HepG2 (cell line): ENCODE results near the gene KRT10. TPM values are rescaled to one million over a fixed set of nuclear protein-coding genes. Genes with fewer than 3 reads are reported as not detected.

ENCODE experiments used
- ELF1 ChIP-seq: sonication (generic); formaldehyde crosslinking; IDR thresholded peaks from 2 replicates; pipeline ENCODE4 v1.4.0; 2020; ENCODE audit warnings: missing genetic modification reagents
- JUNB ChIP-seq: sonication (generic); formaldehyde crosslinking; IDR thresholded peaks from 2 replicates; pipeline ENCODE4 v1.8.0; 2022; ENCODE audit warnings: missing genetic modification reagents, mild to moderate bottlenecking, borderline replicate concordance
- KMT2A ChIP-seq: sonication (generic); formaldehyde crosslinking; IDR thresholded peaks from 2 replicates; pipeline ENCODE4 v1.4.0; 2020; ENCODE audit warnings: missing genetic modification reagents
- MTA3 ChIP-seq: sonication (generic); formaldehyde crosslinking; IDR thresholded peaks from 2 replicates; pipeline ENCODE4 v1.4.0; 2020; ENCODE audit warnings: missing genetic modification reagents
- NBN ChIP-seq: fragments of 450-650 bp; conservative IDR thresholded peaks from 2 replicates; pipeline ENCODE4 v1.6.1; 2017
- NPAS2 ChIP-seq: sonication (generic); formaldehyde crosslinking; IDR thresholded peaks from 2 replicates; pipeline ENCODE4 v1.8.0; 2022; ENCODE audit warnings: mild to moderate bottlenecking, missing genetic modification reagents, borderline replicate concordance
- RARG ChIP-seq: sonication (generic); formaldehyde crosslinking; IDR thresholded peaks from 2 replicates; pipeline ENCODE4 v1.4.0; 2020; ENCODE audit warnings: low read depth, mild to moderate bottlenecking, missing genetic modification reagents
- RFX3 ChIP-seq: IDR thresholded peaks from 2 replicates; pipeline ENCODE4 v1.6.1; 2016; ENCODE audit warnings: missing biosample characterization, missing genetic modification reagents
- SIX4 ChIP-seq: sonication (generic); formaldehyde crosslinking; IDR thresholded peaks from 2 replicates; pipeline ENCODE4 v1.4.0; 2020; ENCODE audit warnings: missing genetic modification reagents
- SNAI1 ChIP-seq: sonication (generic); formaldehyde crosslinking; IDR thresholded peaks from 2 replicates; pipeline ENCODE4 v1.5.0; 2020; ENCODE audit warnings: mild to moderate bottlenecking, missing genetic modification reagents, borderline replicate concordance
- TAF1 ChIP-seq: sonication (generic); formaldehyde crosslinking; IDR thresholded peaks from 2 replicates; pipeline ENCODE4 v1.4.0; 2020; ENCODE audit warnings: missing genetic modification reagents
- TEAD2 ChIP-seq: sonication (generic); formaldehyde crosslinking; IDR thresholded peaks from 2 replicates; pipeline ENCODE4 v1.9.0; 2021; ENCODE audit warnings: missing genetic modification reagents
- XRCC5 ChIP-seq: fragments of 200-400 bp; formaldehyde crosslinking; optimal IDR thresholded peaks from 2 replicates; pipeline ENCODE3; 2017; ENCODE audit warnings: mild to moderate bottlenecking, low read length
- ZBTB21 ChIP-seq: sonication (generic); formaldehyde crosslinking; IDR thresholded peaks from 2 replicates; pipeline ENCODE4 v1.4.0; 2020; ENCODE audit warnings: missing genetic modification reagents
- ZFP82 ChIP-seq: sonication (generic); formaldehyde crosslinking; IDR thresholded peaks from 2 replicates; pipeline ENCODE4 v1.5.1; 2020; ENCODE audit warnings: mild to moderate bottlenecking, missing genetic modification reagents, borderline replicate concordance
- ZNF224 ChIP-seq: sonication (generic); formaldehyde crosslinking; IDR thresholded peaks from 2 replicates; pipeline ENCODE4 v1.5.0; 2020; ENCODE audit warnings: mild to moderate bottlenecking, missing genetic modification reagents
- ZNF367 ChIP-seq: sonication (generic); formaldehyde crosslinking; IDR thresholded peaks from 2 replicates; pipeline ENCODE4 v1.4.0; 2020; ENCODE audit warnings: missing genetic modification reagents, borderline replicate concordance
- ZNF570 ChIP-seq: sonication (generic); formaldehyde crosslinking; IDR thresholded peaks from 2 replicates; pipeline ENCODE4 v1.4.0; 2020; ENCODE audit warnings: mild to moderate bottlenecking, missing genetic modification reagents, borderline replicate concordance
- ZNF713 ChIP-seq: sonication (generic); formaldehyde crosslinking; IDR thresholded peaks from 2 replicates; pipeline ENCODE4 v1.4.0; 2020; ENCODE audit warnings: mild to moderate bottlenecking, missing genetic modification reagents
- ZNF773 ChIP-seq: sonication (generic); formaldehyde crosslinking; IDR thresholded peaks from 2 replicates; pipeline ENCODE4 v1.4.0; 2020; ENCODE audit warnings: missing genetic modification reagents, borderline replicate concordance
- ZNF839 ChIP-seq: sonication (generic); formaldehyde crosslinking; IDR thresholded peaks from 2 replicates; pipeline ENCODE4 v1.4.0; 2020; ENCODE audit warnings: missing genetic modification reagents, mild to moderate bottlenecking, borderline replicate concordance
- polyA plus RNA-seq, 8 experiments: library from polyadenylated mRNA; depleted of rRNA in 3 of 8; stranded (reverse) in 7 of 8; unstranded in 1 of 8; fragments of >200 nt; fragmentation: Illumina TruSeq in 4 of 8; extraction: Trizol in 4 of 8; gene quantifications; 2 replicates each; pipeline versions ENCODE4 v1.2.1 to v1.2.3, GENCODE V29; 2011 to 2016; ENCODE audit warnings: low read depth in 4 of 8, missing spikeins in 1 of 8, mixed read lengths in 1 of 8; ENCODE audit not compliant: insufficient read depth in 1 of 8
- total RNA-seq, 5 experiments: library from RNA; depleted of rRNA; stranded (reverse); fragments of >200 nt; fragmentation: Illumina TruSeq; extraction: Trizol; gene quantifications; 2 replicates each; pipeline ENCODE4 v1.2.3, GENCODE V29; 2016; ENCODE audit warnings: low read depth in 1 of 5
- TF ChIP-seq, protein P1 (sequence below): sonication (generic); formaldehyde crosslinking; IDR thresholded peaks from 2 replicates; pipeline ENCODE4 v1.4.0; 2020; ENCODE audit warnings: missing genetic modification reagents
- TF ChIP-seq, protein P2 (sequence below): sonication (generic); formaldehyde crosslinking; IDR thresholded peaks from 2 replicates; pipeline ENCODE4 v1.8.1; 2023; ENCODE audit warnings: mild to moderate bottlenecking, moderate library complexity, missing genetic modification reagents
- TF ChIP-seq, protein P3 (sequence below): fragments of 450-650 bp; IDR thresholded peaks from 2 replicates; pipeline ENCODE4 v1.6.1; 2017
- TF ChIP-seq, protein P4 (sequence below): sonication (generic); formaldehyde crosslinking; IDR thresholded peaks from 2 replicates; pipeline ENCODE4 v1.5.1; 2020; ENCODE audit warnings: missing genetic modification reagents, mild to moderate bottlenecking, borderline replicate concordance
- TF ChIP-seq, protein P5 (sequence below): sonication (generic); formaldehyde crosslinking; IDR thresholded peaks from 2 replicates; pipeline ENCODE4 v1.8.0; 2022; ENCODE audit warnings: mild to moderate bottlenecking, missing genetic modification reagents, moderate library complexity

KRT10 gene
- total and polyA plus RNA-seq, 2 of the 13 experiments (the other 11 are each of a cell fraction or from before 2014, with no cell fraction given): 25.1 to 27.5 TPM

DNA sequence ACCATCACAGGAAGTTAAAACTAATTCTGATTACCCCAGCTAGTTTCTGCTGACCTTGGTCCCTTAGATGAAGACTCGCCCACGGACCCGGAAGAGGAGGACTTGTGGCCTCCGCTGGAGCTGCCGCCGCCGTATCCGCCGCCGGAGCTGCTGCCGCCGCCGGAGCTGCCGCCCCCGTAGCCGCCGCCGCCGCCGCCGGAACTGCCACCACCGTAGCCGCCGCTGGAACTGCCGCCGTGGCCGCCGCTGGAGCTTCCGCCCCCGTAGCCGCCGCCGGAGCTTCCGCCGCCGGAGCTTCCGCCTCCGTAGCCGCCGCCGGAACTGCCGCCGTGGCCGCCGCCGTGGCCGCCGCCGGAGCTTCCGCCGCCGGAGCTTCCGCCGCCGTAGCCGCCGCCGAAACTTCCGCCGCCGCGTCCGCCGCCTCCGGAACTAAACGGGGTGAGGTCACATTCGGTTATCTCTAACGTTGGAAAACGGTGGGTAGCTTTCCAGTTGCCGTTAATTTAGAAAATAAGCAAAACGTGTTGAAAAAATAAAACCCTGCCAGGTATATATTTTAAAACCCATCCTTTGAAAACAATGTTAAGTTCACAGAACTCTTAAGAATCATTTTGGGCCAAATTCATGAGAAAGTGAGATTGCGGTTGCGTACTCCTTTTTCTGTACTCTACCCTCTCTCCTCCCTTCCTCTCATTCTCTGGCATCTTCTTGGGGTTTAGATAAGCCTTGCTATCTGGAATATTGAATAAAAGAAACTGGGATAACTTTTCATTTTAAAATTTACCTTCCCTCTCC lies 3.5 kb downstream of the KRT10 start (continued):
- no peak for TF ChIP-seq TEAD2 (CRISPR knock-in tag)
- peak; percentile 64 for TF ChIP-seq TAF1 (CRISPR knock-in tag)
- no peak for TF ChIP-seq RFX3 (CRISPR knock-in tag)
- TF ChIP-seq MTA3: no peak
- TF ChIP-seq, protein P1, sequence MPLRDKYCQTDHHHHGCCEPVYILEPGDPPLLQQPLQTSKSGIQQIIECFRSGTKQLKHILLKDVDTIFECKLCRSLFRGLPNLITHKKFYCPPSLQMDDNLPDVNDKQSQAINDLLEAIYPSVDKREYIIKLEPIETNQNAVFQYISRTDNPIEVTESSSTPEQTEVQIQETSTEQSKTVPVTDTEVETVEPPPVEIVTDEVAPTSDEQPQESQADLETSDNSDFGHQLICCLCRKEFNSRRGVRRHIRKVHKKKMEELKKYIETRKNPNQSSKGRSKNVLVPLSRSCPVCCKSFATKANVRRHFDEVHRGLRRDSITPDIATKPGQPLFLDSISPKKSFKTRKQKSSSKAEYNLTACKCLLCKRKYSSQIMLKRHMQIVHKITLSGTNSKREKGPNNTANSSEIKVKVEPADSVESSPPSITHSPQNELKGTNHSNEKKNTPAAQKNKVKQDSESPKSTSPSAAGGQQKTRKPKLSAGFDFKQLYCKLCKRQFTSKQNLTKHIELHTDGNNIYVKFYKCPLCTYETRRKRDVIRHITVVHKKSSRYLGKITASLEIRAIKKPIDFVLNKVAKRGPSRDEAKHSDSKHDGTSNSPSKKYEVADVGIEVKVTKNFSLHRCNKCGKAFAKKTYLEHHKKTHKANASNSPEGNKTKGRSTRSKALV (CRISPR knock-in tag): peak; percentile 19; the same call in 1 of the 2 replicates
- TF ChIP-seq ZNF773 (CRISPR knock-in tag): no peak
- TF ChIP-seq RARG (CRISPR knock-in tag): no peak
- TF ChIP-seq NBN: no peak
- TF ChIP-seq, protein P2, sequence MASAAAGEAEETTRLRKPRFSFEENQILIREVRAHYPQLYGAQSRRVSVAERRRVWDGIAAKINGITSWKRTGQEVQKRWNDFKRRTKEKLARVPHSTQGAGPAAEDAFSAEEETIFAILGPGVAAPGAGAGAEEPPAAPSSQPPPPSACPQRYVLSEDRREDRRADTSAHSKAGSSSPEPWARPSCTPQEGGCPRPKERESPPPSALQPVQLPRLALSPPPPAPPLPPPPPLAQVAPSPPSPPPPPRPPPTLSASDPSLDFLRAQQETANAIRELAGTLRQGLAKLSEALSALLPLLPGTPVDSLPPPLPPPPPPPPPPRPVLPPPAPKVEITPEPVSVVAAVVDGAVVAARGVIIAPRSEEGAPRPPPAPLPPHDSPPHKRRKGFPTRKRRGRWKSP (CRISPR knock-in tag): peak; percentile 54; the same call in 1 of the 2 replicates
- TF ChIP-seq, protein P3, sequence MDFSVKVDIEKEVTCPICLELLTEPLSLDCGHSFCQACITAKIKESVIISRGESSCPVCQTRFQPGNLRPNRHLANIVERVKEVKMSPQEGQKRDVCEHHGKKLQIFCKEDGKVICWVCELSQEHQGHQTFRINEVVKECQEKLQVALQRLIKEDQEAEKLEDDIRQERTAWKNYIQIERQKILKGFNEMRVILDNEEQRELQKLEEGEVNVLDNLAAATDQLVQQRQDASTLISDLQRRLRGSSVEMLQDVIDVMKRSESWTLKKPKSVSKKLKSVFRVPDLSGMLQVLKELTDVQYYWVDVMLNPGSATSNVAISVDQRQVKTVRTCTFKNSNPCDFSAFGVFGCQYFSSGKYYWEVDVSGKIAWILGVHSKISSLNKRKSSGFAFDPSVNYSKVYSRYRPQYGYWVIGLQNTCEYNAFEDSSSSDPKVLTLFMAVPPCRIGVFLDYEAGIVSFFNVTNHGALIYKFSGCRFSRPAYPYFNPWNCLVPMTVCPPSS: no peak
- no peak for TF ChIP-seq ZNF570 (CRISPR knock-in tag)
- no peak; the same call in 1 of the 2 replicates for TF ChIP-seq KMT2A (CRISPR knock-in tag)
- no peak for TF ChIP-seq ZBTB21 (CRISPR knock-in tag)
- TF ChIP-seq ZNF224 (CRISPR knock-in tag): 0 out of 2 replicates have a peak, but pooled peaks have one; percentile 61
- TF ChIP-seq, protein P4, sequence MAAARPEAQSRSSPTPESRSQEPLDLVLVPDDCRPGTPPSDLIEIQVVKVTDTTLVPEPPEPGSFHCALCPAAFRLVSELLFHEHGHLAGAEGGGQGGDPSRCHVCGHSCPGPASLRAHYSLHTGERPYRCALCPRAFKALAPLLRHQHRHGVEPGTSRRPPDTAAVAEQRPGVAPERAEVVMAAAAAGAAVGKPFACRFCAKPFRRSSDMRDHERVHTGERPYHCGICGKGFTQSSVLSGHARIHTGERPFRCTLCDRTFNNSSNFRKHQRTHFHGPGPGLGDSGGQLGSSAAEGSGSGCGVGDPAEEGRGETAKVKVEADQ (CRISPR knock-in tag): no peak; the same call in 1 of the 2 replicates
- peak; percentile 75; the same call in 1 of the 2 replicates for TF ChIP-seq SNAI1 (CRISPR knock-in tag)
- TF ChIP-seq ZNF713 (CRISPR knock-in tag): no peak
- TF ChIP-seq XRCC5: peak; percentile 35
- TF ChIP-seq, protein P5, sequence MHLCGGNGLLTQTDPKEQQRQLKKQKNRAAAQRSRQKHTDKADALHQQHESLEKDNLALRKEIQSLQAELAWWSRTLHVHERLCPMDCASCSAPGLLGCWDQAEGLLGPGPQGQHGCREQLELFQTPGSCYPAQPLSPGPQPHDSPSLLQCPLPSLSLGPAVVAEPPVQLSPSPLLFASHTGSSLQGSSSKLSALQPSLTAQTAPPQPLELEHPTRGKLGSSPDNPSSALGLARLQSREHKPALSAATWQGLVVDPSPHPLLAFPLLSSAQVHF (CRISPR knock-in tag): no peak
- TF ChIP-seq SIX4 (CRISPR knock-in tag): no peak
- peak; percentile 69 for TF ChIP-seq ELF1
- TF ChIP-seq JUNB (CRISPR knock-in tag): no peak
- no peak for TF ChIP-seq ZNF839 (CRISPR knock-in tag)
- no peak for TF ChIP-seq NPAS2
- TF ChIP-seq ZFP82 (CRISPR knock-in tag): peak; percentile 60; the same call in 1 of the 2 replicates
- TF ChIP-seq ZNF367: no peak; the same call in 1 of the 2 replicates
